HepG2 (cell line): ENCODE data around the gene MCRS1. TPM values are rescaled to one million over a fixed set of nuclear protein-coding genes. Genes with fewer than 3 reads are reported as not detected.

Experiments
- ATAC-seq: fragments of 200-7000 bp; cut with Tn5 transposase; 3 replicates; pipeline ENCODE4 v1.9.1; 2020; ENCODE audit warnings: mild to moderate bottlenecking, moderate library complexity
- BruUV-seq: library from RNA; stranded (reverse); fragments of 400-500 nt; replicated peaks from 2 replicates; lab custom pipeline; 2021; lab: Mats Ljungman, UMichigan
- CTCF ChIA-PET: fragments of 300-600 bp; formaldehyde crosslinking; extraction: SDS; loops from one replicate; lab custom pipeline; 2021; ENCODE audit warnings: low total read pairs, inconsistent platforms, low intra/inter-chr PET ratio; lab: Yijun Ruan, JAX
- POLR2A ChIA-PET: fragments of 350-600 bp; sonication (Branson Sonifier 250); formaldehyde crosslinking; loops from one replicate; lab custom pipeline; 2020; ENCODE audit warnings: antibody characterized with exemption, inconsistent platforms; lab: Yijun Ruan, JAX
- DNase-seq: peaks from one replicate; pipeline ENCODE4 v3.0.0-alpha.2; 2015; ENCODE audit warnings: low spot score
- FAIRE-seq: peaks from 3 replicates; lab custom pipeline; 2011; peaks lifted over from hg19 to GRCh38; lab: Jason Lieb, UNC
- H2AFZ ChIP-seq: one replicate; pipeline ENCODE4 v1.6.1; 2011; ENCODE audit warnings: low read length, inconsistent platforms
- H3K27ac ChIP-seq: fragments of 300-600 bp; 3 replicates; pipeline ENCODE4 v1.8.0; 2011; ENCODE audit warnings: mixed run types, mild to moderate bottlenecking, mixed read lengths, low read length, inconsistent platforms; ENCODE audit not compliant: insufficient read depth; ENCODE audit errors: extremely low read length
- H3K27me3 ChIP-seq, 2 experiments: fragments of 200-600 bp in 1 of 2; 2 replicates in 1 of 2; 3 replicates in 1 of 2; pipeline versions ENCODE4 v1.6.0 to v1.8.0; 2011; ENCODE audit warnings: low read length in 2 of 2, mild to moderate bottlenecking in 2 of 2, moderate library complexity in 2 of 2, inconsistent platforms in 1 of 2; ENCODE audit not compliant: insufficient read depth in 2 of 2, control insufficient read depth in 1 of 2
- H3K36me3 ChIP-seq, 2 experiments: fragments of 200-600 bp in 1 of 2; replicated peaks in 1 of 2; 2 replicates in 1 of 2; 3 replicates in 1 of 2; pipeline versions ENCODE4 v1.5.1 to v1.8.0; 2011; ENCODE audit warnings: low read length in 2 of 2, inconsistent platforms in 1 of 2; ENCODE audit not compliant: insufficient read depth in 2 of 2, control insufficient read depth in 1 of 2
- H3K4me1 ChIP-seq: 2 replicates; pipeline ENCODE4 v1.5.1; 2012; ENCODE audit warnings: low read length, inconsistent platforms; ENCODE audit not compliant: insufficient read depth
- H3K4me2 ChIP-seq: 2 replicates; pipeline ENCODE4 v1.6.0; 2011; ENCODE audit warnings: low read depth, low read length, inconsistent platforms
- H3K4me3 ChIP-seq, 3 experiments: fragments of 200-600 bp in 1 of 3; sonication (generic), shearing (Covaris generic) in 1 of 3; replicated peaks in 1 of 3; 2 replicates each; pipeline ENCODE4 v1.5.1; 2011 to 2016; ENCODE audit warnings: low read length in 3 of 3, inconsistent platforms in 2 of 3, low read depth in 2 of 3, mild to moderate bottlenecking in 2 of 3, control low read depth in 1 of 3, mixed read lengths in 1 of 3; ENCODE audit not compliant: insufficient read depth in 1 of 3
- H3K79me2 ChIP-seq: one replicate; pipeline ENCODE4 v1.6.1; 2011; ENCODE audit warnings: low read length, inconsistent platforms; ENCODE audit not compliant: insufficient read depth
- H3K9ac ChIP-seq: 2 replicates; pipeline ENCODE4 v1.6.0; 2011; ENCODE audit warnings: mild to moderate bottlenecking, low read depth, low read length, inconsistent platforms; ENCODE audit not compliant: insufficient read depth
- H3K9me3 ChIP-seq: 2 replicates; pipeline ENCODE4 v1.5.1; 2012; ENCODE audit warnings: mild to moderate bottlenecking, low read length
- H4K20me1 ChIP-seq: 2 replicates; pipeline ENCODE4 v1.6.0; 2011; ENCODE audit warnings: inconsistent platforms, mild to moderate bottlenecking, low read length, moderate library complexity; ENCODE audit not compliant: insufficient read depth
- ATF7 ChIP-seq, 2 experiments: fragments of 450-650 bp in 1 of 2; sonication (generic) in 1 of 2; formaldehyde crosslinking in 1 of 2; IDR thresholded peaks; 2 replicates each; pipeline versions ENCODE4 v1.4.0 to v1.6.1; 2016 to 2020; ENCODE audit warnings: antibody characterized with exemption in 1 of 2, mild to moderate bottlenecking in 1 of 2, missing genetic modification reagents in 1 of 2
- ATM ChIP-seq: fragments of 450-650 bp; IDR thresholded peaks from 2 replicates; pipeline ENCODE4 v1.7.1; 2017; ENCODE audit warnings: mild to moderate bottlenecking, borderline replicate concordance
- PTBP1 ChIP-seq: fragments of 200-400 bp; formaldehyde crosslinking; IDR thresholded peaks from 2 replicates; pipeline ENCODE4 v1.6.1; 2018; ENCODE audit warnings: low read length, low read depth; ENCODE audit not compliant: poor library complexity, severe bottlenecking
- SIX1 ChIP-seq: sonication (generic); formaldehyde crosslinking; IDR thresholded peaks from 2 replicates; pipeline ENCODE4 v1.4.0; 2020; ENCODE audit warnings: missing genetic modification reagents, borderline replicate concordance
- ZFP1 ChIP-seq: IDR thresholded peaks from 2 replicates; pipeline ENCODE4 v1.6.1; 2016
- ZFP37 ChIP-seq: sonication (generic); formaldehyde crosslinking; IDR thresholded peaks from 2 replicates; pipeline ENCODE4 v1.4.0; 2020; ENCODE audit warnings: missing genetic modification reagents, borderline replicate concordance
- ZNF382 ChIP-seq: sonication (generic); formaldehyde crosslinking; IDR thresholded peaks from 2 replicates; pipeline ENCODE4 v1.5.0; 2020; ENCODE audit warnings: missing genetic modification reagents, mild to moderate bottlenecking, borderline replicate concordance
- ZNF501 ChIP-seq: sonication (generic); formaldehyde crosslinking; IDR thresholded peaks from 2 replicates; pipeline ENCODE4 v1.5.1; 2020; ENCODE audit warnings: mild to moderate bottlenecking, moderate library complexity, missing genetic modification reagents
- WGBS: methylation state at CpG from one replicate; pipeline ENCODE4 v1.1.6; 2017; ENCODE audit warnings: low lambda C conversion rate; 5-methylcytosine and 5-hydroxymethylcytosine counted together
- in situ Hi-C: cut with HindIII; loops from 2 replicates; pipeline ENCODE4 v1.10.0; 2017; ENCODE audit warnings: low pct_unique_long_range_greater_than_20kb; ENCODE audit not compliant: extremely low pct_ligation_motif_present
- intact Hi-C: fragments of 100-400 bp; cut with micrococcal nuclease; formaldehyde crosslinking; loops from one replicate; pipeline ENCODE4 v1.10.0; 2022; ENCODE audit not compliant: unreplicated experiment
- polyA plus RNA-seq, 8 experiments: library from polyadenylated mRNA; depleted of rRNA in 3 of 8; stranded (reverse) in 7 of 8; unstranded in 1 of 8; fragments of >200 nt; fragmentation: Illumina TruSeq in 4 of 8; extraction: Trizol in 4 of 8; gene quantifications; 2 replicates each; pipeline versions ENCODE4 v1.2.1 to v1.2.3, GENCODE V29; 2011 to 2016; ENCODE audit warnings: low read depth in 4 of 8, missing spikeins in 1 of 8, mixed read lengths in 1 of 8; ENCODE audit not compliant: insufficient read depth in 1 of 8
- total RNA-seq, 5 experiments: library from RNA; depleted of rRNA; stranded (reverse); fragments of >200 nt; fragmentation: Illumina TruSeq; extraction: Trizol; gene quantifications; 2 replicates each; pipeline ENCODE4 v1.2.3, GENCODE V29; 2016; ENCODE audit warnings: low read depth in 1 of 5
- TF ChIP-seq, protein P1 (sequence below): sonication (generic); formaldehyde crosslinking; IDR thresholded peaks from 2 replicates; pipeline ENCODE4 v1.4.0; 2020; ENCODE audit warnings: missing genetic modification reagents
- TF ChIP-seq, protein P2 (sequence below): sonication (generic); formaldehyde crosslinking; IDR thresholded peaks from 2 replicates; pipeline ENCODE4 v1.4.0; 2020; ENCODE audit warnings: missing genetic modification reagents
- TF ChIP-seq, protein P3 (sequence below): sonication (generic); formaldehyde crosslinking; IDR thresholded peaks from 2 replicates; pipeline ENCODE4 v1.5.0; 2020; ENCODE audit warnings: missing genetic modification reagents, mild to moderate bottlenecking, borderline replicate concordance
- TF ChIP-seq, protein P4 (sequence below): sonication (generic); formaldehyde crosslinking; IDR thresholded peaks from 2 replicates; pipeline ENCODE4 v1.4.0; 2020; ENCODE audit warnings: mild to moderate bottlenecking, missing genetic modification reagents
- TF ChIP-seq, protein P5 (sequence below): sonication (generic); formaldehyde crosslinking; IDR thresholded peaks from 2 replicates; pipeline ENCODE4 v1.5.0; 2020; ENCODE audit warnings: missing genetic modification reagents
- TF ChIP-seq, protein P6 (sequence below): IDR thresholded peaks from 2 replicates; pipeline ENCODE4 v1.6.1; 2016; ENCODE audit warnings: mild to moderate bottlenecking

Gene MCRS1
- total and polyA plus RNA-seq, 2 of the 13 experiments (the other 11 are each of a cell fraction or from before 2014, with no cell fraction given) = 51.0 to 66.3 TPM

DNA sequence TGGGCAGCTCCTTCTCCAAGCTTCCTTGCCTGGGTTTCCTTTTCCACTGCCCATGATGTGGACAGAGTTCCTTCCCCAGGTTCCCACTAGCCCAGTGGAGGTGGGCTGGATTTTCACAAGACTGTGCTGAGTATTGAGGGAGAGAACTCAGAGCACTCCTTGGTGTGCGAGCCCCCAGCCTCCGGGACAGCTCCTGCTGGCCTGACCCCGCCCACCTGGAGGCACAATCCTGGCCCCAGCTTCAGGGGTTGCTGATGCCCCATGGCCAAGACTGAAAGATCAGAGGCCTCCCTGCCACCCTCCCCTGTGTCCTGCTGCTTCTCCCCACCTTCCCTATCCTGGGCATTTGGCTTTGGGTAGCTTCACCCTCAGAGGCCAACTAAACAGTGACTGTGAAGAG lies 21.5 kb downstream of the MCRS1 start (continued):
- no peak for TF ChIP-seq ZNF501 (CRISPR knock-in tag)
- no peak for TF ChIP-seq PTBP1
- TF ChIP-seq, protein P1, sequence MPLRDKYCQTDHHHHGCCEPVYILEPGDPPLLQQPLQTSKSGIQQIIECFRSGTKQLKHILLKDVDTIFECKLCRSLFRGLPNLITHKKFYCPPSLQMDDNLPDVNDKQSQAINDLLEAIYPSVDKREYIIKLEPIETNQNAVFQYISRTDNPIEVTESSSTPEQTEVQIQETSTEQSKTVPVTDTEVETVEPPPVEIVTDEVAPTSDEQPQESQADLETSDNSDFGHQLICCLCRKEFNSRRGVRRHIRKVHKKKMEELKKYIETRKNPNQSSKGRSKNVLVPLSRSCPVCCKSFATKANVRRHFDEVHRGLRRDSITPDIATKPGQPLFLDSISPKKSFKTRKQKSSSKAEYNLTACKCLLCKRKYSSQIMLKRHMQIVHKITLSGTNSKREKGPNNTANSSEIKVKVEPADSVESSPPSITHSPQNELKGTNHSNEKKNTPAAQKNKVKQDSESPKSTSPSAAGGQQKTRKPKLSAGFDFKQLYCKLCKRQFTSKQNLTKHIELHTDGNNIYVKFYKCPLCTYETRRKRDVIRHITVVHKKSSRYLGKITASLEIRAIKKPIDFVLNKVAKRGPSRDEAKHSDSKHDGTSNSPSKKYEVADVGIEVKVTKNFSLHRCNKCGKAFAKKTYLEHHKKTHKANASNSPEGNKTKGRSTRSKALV (CRISPR knock-in tag) = no peak
- TF ChIP-seq ZNF382 = no peak

DNA sequence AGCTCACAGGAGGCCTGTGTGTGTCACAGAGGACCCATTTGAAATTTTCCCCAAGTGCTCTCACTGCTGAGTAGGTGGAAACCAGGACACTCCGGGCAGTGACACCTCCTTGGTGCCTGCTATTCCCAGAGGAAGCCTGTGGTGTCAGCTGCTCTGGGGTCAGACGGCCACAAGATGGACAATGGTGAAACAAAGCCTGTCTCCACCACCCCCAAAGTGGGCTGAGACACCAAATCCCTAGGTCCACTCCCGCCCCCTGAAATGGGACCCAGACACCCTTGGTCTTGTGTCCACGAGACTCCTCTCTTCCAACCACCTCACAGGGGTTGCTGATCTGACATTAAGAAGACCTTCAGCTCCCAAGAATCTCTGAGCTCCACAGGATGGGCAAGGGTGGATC lies 22.1 kb downstream of the MCRS1 start:
- CTCF ChIA-PET = no interaction called here
- H3K4me2 ChIP-seq = no peak overlapping the region
- H3K4me1 ChIP-seq = peaks cover 80% of the 10 kb centered on the region
- H3K9me3 ChIP-seq = no peaks in the 10 kb centered on the region
- intact Hi-C loops = no loop called here
- in situ Hi-C loops = no loop called here
- 17% methylated on average over 1 of the region's 4 CpGs for WGBS
- BruUV-seq = no TSS peak
- no peak overlapping the region for H2AFZ ChIP-seq
- H3K27ac ChIP-seq = no peak overlapping the region
- H3K36me3 ChIP-seq = no peaks in the 10 kb centered on the region
- ATAC-seq (no peak), DNase-seq (no peak), FAIRE-seq (no peak)
- H4K20me1 ChIP-seq = no peaks in the 10 kb centered on the region
- no peak overlapping the region for H3K4me3 ChIP-seq
- no peaks in the 10 kb centered on the region for H3K79me2 ChIP-seq
- no peak overlapping the region for H3K9ac ChIP-seq
- peaks cover 1 to 11% of the 10 kb centered on the region in 2 experiments; a peak in 1 of 5 replicates for H3K27me3 ChIP-seq
- POLR2A ChIA-PET = no interaction called here
- TF ChIP-seq, protein P2, sequence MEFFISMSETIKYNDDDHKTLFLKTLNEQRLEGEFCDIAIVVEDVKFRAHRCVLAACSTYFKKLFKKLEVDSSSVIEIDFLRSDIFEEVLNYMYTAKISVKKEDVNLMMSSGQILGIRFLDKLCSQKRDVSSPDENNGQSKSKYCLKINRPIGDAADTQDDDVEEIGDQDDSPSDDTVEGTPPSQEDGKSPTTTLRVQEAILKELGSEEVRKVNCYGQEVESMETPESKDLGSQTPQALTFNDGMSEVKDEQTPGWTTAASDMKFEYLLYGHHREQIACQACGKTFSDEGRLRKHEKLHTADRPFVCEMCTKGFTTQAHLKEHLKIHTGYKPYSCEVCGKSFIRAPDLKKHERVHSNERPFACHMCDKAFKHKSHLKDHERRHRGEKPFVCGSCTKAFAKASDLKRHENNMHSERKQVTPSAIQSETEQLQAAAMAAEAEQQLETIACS (CRISPR knock-in tag) = no peak
- TF ChIP-seq, protein P3, sequence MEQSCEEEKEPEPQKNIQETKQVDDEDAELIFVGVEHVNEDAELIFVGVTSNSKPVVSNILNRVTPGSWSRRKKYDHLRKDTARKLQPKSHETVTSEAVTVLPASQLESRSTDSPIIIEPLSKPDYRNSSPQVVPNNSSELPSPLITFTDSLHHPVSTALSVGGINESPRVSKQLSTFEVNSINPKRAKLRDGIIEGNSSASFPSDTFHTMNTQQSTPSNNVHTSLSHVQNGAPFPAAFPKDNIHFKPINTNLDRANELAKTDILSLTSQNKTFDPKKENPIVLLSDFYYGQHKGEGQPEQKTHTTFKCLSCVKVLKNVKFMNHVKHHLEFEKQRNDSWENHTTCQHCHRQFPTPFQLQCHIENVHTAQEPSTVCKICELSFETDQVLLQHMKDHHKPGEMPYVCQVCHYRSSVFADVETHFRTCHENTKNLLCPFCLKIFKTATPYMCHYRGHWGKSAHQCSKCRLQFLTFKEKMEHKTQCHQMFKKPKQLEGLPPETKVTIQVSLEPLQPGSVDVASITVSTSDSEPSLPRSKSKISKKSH = no peak
- TF ChIP-seq, protein P4, sequence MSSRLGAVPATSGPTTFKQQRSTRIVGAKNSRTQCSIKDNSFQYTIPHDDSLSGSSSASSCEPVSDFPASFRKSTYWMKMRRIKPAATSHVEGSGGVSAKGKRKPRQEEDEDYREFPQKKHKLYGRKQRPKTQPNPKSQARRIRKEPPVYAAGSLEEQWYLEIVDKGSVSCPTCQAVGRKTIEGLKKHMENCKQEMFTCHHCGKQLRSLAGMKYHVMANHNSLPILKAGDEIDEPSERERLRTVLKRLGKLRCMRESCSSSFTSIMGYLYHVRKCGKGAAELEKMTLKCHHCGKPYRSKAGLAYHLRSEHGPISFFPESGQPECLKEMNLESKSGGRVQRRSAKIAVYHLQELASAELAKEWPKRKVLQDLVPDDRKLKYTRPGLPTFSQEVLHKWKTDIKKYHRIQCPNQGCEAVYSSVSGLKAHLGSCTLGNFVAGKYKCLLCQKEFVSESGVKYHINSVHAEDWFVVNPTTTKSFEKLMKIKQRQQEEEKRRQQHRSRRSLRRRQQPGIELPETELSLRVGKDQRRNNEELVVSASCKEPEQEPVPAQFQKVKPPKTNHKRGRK = no peak
- TF ChIP-seq ATF7 (IDR thresholded peaks at IDR 0.05) (no peak), ATF7 (CRISPR knock-in tag; IDR thresholded peaks at IDR 0.05) (no peak), ZFP37 (CRISPR knock-in tag) (no peak), SIX1 (CRISPR knock-in tag) (no peak), ATM (no peak), ZFP1 (CRISPR knock-in tag) (no peak)
- TF ChIP-seq, protein P5, sequence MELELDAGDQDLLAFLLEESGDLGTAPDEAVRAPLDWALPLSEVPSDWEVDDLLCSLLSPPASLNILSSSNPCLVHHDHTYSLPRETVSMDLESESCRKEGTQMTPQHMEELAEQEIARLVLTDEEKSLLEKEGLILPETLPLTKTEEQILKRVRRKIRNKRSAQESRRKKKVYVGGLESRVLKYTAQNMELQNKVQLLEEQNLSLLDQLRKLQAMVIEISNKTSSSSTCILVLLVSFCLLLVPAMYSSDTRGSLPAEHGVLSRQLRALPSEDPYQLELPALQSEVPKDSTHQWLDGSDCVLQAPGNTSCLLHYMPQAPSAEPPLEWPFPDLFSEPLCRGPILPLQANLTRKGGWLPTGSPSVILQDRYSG (CRISPR knock-in tag) = no peak
- TF ChIP-seq, protein P6, sequence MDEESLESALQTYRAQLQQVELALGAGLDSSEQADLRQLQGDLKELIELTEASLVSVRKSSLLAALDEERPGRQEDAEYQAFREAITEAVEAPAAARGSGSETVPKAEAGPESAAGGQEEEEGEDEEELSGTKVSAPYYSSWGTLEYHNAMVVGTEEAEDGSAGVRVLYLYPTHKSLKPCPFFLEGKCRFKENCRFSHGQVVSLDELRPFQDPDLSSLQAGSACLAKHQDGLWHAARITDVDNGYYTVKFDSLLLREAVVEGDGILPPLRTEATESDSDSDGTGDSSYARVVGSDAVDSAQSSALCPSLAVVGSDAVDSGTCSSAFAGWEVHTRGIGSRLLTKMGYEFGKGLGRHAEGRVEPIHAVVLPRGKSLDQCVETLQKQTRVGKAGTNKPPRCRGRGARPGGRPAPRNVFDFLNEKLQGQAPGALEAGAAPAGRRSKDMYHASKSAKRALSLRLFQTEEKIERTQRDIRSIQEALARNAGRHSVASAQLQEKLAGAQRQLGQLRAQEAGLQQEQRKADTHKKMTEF (CRISPR knock-in tag) = no peak
